ENCODE measurements around the gene THSD8.

The THSD8 gene

GRCh38 chr19:12841094-12841493 lies 39.2 kb downstream of the THSD8 start:
- POLR2A ChIA-PET = no interaction called here

DNA sequence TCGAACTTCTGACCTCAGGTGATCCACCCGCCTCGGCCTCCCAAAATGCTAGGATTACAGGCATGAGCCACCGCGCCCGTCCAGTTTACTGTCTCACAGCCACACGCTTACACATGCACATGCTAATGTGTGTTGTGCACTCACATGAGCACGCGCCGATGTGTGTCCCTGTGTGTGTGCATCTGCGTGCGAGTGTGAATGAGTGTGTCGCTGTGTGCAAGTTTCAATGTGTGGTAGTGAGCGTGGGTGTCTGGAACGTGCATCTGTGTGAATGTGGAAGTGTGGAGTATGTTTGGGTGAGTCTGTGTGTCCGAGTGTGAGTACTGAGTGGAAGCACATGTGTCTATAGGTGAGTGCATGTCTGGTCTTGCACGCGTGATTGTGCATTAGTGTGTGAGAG lies 40.6 kb downstream of the THSD8 start:
- Histone ChIP-seq H3K4me3 (ENCODE audit: low read depth, low read length) (no peak overlapping the region), H3K9me3 (ENCODE audit: control insufficient read depth, insufficient read depth, low read depth, low read length) (no peaks in the 10 kb centered on the region), H3K36me3 (ENCODE audit: control insufficient read depth in 2 of 2, insufficient read depth in 1 of 2, low read length in 2 of 2) (no peaks in the 10 kb centered on the region), H3K4me1 (ENCODE audit: control insufficient read depth, insufficient read depth, low read length) (no peaks in the 10 kb centered on the region), H3K27ac (ENCODE audit: extremely low read depth, low read depth, low read length) (no peak overlapping the region)
- ChIA-PET POLR2A (no interaction called here), CTCF (no interaction called here)
- TF ChIP-seq, protein P1, sequence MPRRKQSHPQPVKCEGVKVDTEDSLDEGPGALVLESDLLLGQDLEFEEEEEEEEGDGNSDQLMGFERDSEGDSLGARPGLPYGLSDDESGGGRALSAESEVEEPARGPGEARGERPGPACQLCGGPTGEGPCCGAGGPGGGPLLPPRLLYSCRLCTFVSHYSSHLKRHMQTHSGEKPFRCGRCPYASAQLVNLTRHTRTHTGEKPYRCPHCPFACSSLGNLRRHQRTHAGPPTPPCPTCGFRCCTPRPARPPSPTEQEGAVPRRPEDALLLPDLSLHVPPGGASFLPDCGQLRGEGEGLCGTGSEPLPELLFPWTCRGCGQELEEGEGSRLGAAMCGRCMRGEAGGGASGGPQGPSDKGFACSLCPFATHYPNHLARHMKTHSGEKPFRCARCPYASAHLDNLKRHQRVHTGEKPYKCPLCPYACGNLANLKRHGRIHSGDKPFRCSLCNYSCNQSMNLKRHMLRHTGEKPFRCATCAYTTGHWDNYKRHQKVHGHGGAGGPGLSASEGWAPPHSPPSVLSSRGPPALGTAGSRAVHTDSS (tag by site-specific recombination; IDR thresholded peaks at IDR 0.05) = no peak
- TF ChIP-seq ZFHX2 (tag by site-specific recombination; conservative IDR thresholded peaks at IDR 0.05) = peak; percentile 41; the same call in 1 of the 2 replicates

More at GRCh38 chr19:12841094-12841493, 39.2 kb downstream of the THSD8 start:
- Histone ChIP-seq H3K36me3 (ENCODE audit: control insufficient read depth in 2 of 2, insufficient read depth in 1 of 2, low read length in 2 of 2) (no peaks in the 10 kb centered on the region), H3K4me1 (ENCODE audit: control insufficient read depth, insufficient read depth, low read length) (no peaks in the 10 kb centered on the region), H3K27ac (ENCODE audit: extremely low read depth, low read depth, low read length) (no peak overlapping the region), H3K4me3 (ENCODE audit: low read depth, low read length) (no peak overlapping the region; the same call in 1 of the 2 replicates), H3K9me3 (ENCODE audit: control insufficient read depth, insufficient read depth, low read depth, low read length) (no peaks in the 10 kb centered on the region)
- CTCF ChIA-PET = interaction anchor here (0.7 kb wide), 1 partner anchor 81 kb away, joined by 3 read pairs; no protein-coding TSS in a partner anchor
- TF ChIP-seq ZNF274 (IDR thresholded peaks at IDR 0.05; ENCODE audit: low read length) = no peak
- TF ChIP-seq ZNF274 (tag by site-specific recombination; IDR thresholded peaks at IDR 0.05; ENCODE audit: borderline replicate concordance) = no peak
- no peak for TF ChIP-seq KLF9 (tag by site-specific recombination; IDR thresholded peaks at IDR 0.05; ENCODE audit: low read depth)
- TF ChIP-seq ZNF791 (tag by site-specific recombination; IDR thresholded peaks at IDR 0.05) = no peak
- TF ChIP-seq ZNF580 (tag by site-specific recombination; IDR thresholded peaks at IDR 0.05) = no peak
- TF ChIP-seq, protein P2, sequence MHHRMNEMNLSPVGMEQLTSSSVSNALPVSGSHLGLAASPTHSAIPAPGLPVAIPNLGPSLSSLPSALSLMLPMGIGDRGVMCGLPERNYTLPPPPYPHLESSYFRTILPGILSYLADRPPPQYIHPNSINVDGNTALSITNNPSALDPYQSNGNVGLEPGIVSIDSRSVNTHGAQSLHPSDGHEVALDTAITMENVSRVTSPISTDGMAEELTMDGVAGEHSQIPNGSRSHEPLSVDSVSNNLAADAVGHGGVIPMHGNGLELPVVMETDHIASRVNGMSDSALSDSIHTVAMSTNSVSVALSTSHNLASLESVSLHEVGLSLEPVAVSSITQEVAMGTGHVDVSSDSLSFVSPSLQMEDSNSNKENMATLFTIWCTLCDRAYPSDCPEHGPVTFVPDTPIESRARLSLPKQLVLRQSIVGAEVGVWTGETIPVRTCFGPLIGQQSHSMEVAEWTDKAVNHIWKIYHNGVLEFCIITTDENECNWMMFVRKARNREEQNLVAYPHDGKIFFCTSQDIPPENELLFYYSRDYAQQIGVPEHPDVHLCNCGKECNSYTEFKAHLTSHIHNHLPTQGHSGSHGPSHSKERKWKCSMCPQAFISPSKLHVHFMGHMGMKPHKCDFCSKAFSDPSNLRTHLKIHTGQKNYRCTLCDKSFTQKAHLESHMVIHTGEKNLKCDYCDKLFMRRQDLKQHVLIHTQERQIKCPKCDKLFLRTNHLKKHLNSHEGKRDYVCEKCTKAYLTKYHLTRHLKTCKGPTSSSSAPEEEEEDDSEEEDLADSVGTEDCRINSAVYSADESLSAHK (tag by site-specific recombination; IDR thresholded peaks at IDR 0.05) = no peak
- no peak for TF ChIP-seq ZNF621 (tag by site-specific recombination; IDR thresholded peaks at IDR 0.05)

DNA sequence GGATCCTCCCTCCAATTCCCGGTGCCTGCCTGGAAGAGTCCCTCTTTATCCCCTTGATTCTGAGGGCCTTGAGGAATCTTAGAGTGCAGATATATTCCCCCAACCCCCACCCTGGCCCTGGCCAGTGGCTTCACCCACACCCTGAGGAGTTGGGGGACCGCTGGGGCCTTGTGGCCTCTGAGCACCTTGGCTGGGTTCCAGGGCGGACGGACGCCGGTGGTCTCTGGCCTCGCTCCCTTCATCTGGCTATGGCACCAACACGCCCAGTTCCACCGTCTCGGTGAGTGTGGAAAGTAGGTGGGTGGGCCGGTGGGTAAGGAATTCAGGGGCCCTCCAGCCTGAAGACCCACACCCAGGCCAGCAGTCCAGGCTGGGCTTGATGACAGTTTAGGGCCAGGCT lies 41.5 kb downstream of the THSD8 start:
- no peaks in the 10 kb centered on the region for H3K4me1 ChIP-seq (ENCODE audit: control insufficient read depth, insufficient read depth, low read length)
- POLR2A ChIA-PET = no interaction called here
- TF ChIP-seq HOXA7 (CRISPR knock-in tag; IDR thresholded peaks at IDR 0.05; ENCODE audit: borderline replicate concordance) = no peak
- no peak for TF ChIP-seq GLI2 (tag by site-specific recombination; IDR thresholded peaks at IDR 0.05; ENCODE audit: borderline replicate concordance, low read depth)
- CTCF ChIA-PET = interaction anchor here (1.2 to 7.2 kb wide), 2 partner anchors 78 to 83 kb away, joined by 3 to 62 read pairs; no protein-coding TSS in a partner anchor
- no peaks in the 10 kb centered on the region for H3K36me3 ChIP-seq (ENCODE audit: control insufficient read depth in 2 of 2, insufficient read depth in 1 of 2, low read length in 2 of 2)
- H3K4me3 ChIP-seq (ENCODE audit: low read depth, low read length) = no peak overlapping the region
- H3K27ac ChIP-seq (ENCODE audit: extremely low read depth, low read depth, low read length) = no peak overlapping the region
- H3K9me3 ChIP-seq (ENCODE audit: control insufficient read depth, insufficient read depth, low read depth, low read length) = no peaks in the 10 kb centered on the region

- Histone ChIP-seq H3K4me3 (ENCODE audit: low read depth, low read length) (no peak overlapping the region), H3K4me1 (ENCODE audit: control insufficient read depth, insufficient read depth, low read length) (no peaks in the 10 kb centered on the region), H3K9me3 (ENCODE audit: control insufficient read depth, insufficient read depth, low read depth, low read length) (no peaks in the 10 kb centered on the region), H3K27ac (ENCODE audit: extremely low read depth, low read depth, low read length) (no peak overlapping the region), H3K36me3 (ENCODE audit: control insufficient read depth in 2 of 2, insufficient read depth in 1 of 2, low read length in 2 of 2) (no peaks in the 10 kb centered on the region)
- ChIA-PET CTCF (interaction anchor here (0.5 to 7.2 kb wide), 7 partner anchors 10 to 109 kb away, joined by 3 to 62 read pairs (median 4); partner anchors contain the start of gene RTBDN), POLR2A (no interaction called here)
- TF ChIP-seq, protein P3, sequence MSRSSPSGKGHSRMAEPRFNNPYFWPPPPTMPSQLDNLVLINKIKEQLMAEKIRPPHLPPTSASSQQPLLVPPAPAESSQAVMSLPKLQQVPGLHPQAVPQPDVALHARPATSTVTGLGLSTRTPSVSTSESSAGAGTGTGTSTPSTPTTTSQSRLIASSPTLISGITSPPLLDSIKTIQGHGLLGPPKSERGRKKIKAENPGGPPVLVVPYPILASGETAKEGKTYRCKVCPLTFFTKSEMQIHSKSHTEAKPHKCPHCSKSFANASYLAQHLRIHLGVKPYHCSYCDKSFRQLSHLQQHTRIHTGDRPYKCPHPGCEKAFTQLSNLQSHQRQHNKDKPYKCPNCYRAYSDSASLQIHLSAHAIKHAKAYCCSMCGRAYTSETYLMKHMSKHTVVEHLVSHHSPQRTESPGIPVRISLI (tag by site-specific recombination; IDR thresholded peaks at IDR 0.05) = no peak
- TF ChIP-seq ZNF777 (tag by site-specific recombination; IDR thresholded peaks at IDR 0.05; ENCODE audit: borderline replicate concordance) (no peak), ZNF155 (tag by site-specific recombination; IDR thresholded peaks at IDR 0.05) (no peak), ZNF423 (tag by site-specific recombination; IDR thresholded peaks at IDR 0.05) (no peak), KLF8 (tag by site-specific recombination; IDR thresholded peaks at IDR 0.05) (no peak), ZNF214 (tag by site-specific recombination; IDR thresholded peaks at IDR 0.05; ENCODE audit: borderline replicate concordance) (no peak), GLIS2 (tag by site-specific recombination; IDR thresholded peaks at IDR 0.05) (no peak), ZSCAN30 (tag by site-specific recombination; IDR thresholded peaks at IDR 0.05) (no peak), ZFHX2 (tag by site-specific recombination; conservative IDR thresholded peaks at IDR 0.05) (no peak; the same call in 1 of the 2 replicates)
- TF ChIP-seq, protein P1 (tag by site-specific recombination; IDR thresholded peaks at IDR 0.05) = no peak
Observed at GRCh38 chr19:12843999-12844732, 42.3 kb downstream of the THSD8 start.
